Stimulated activated CD8-positive, alpha-beta memory T cell treated with anti-CD3 and anti-CD28 coated beads, Interleukin-7, amount 100 ng/mL, for 24 hours (primary cell): ENCODE data around the gene ENTHD1.

Source experiments
- DNase-seq: peaks from one replicate; pipeline ENCODE4 v3.0.0-alpha.2; 2020; ENCODE audit warnings: low read depth

ENTHD1 gene

DNA sequence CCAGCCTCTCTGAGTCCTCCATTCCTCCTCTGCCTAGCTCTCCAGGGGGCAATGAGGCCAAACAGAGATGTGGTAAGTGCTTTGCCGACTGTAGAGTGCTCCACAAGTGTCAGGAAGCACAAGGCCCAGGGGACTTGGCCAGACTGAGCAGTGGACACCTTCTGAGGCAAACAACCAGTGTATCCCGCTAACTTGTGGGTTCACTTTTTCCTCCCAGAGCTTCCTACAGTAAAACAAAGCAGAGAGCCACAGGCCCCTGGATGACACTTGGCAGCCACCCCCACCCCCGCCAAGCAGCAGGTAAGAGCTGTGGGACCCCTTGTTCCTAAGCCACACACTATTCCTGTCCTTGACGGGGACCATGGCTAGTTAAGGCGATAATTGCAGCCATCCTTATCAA lies 162.1 kb downstream of the ENTHD1 start:
- DNase-seq = no peak

DNA sequence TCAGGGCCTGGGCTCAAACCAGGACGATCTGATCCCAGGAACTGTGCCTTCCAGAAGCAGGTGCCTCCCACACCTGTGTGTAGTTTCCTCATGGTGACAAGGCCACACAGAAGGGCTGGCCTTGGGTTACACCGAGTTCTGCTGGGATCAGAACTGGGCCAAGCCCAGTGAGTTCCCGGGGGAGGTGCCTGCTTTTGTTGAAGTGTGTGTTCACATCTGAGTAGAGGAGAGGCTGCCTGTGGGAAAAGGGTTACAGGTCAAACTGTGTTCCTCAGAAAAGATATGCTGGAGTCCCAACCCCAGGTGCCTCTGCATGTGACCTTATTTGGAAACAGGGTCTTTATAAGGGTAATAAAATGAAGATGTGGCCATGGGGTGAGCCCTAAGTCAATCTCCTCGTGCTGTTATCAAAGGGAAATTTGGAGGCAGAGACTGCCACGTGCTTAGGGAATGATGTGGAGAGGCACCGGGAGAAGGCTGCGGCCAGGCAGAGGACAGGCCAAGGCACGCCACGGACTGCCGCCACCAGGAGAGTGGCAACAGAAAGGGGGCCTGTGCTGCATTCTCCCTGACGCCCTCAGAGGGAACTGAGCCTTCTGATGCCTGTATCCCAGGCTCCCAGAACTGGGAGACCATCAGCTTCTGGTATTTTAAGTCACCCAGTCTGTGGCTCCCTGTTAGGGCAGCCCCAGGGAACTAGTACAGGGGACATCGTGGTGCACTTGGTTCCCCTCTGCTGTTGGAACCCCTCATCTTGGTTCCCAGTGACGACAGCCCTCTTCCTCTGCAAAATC lies 164.2 kb downstream of the ENTHD1 start:
- no peak for DNase-seq

GRCh38 chr22:39728236-39728860 lies 165.2 kb downstream of the ENTHD1 start:
- DNase-seq = no peak

- no peak for DNase-seq
Observed at GRCh38 chr22:39727541-39727940, 166.0 kb downstream of the ENTHD1 start.

GRCh38 chr22:39725351-39726035 lies 168.1 kb downstream of the ENTHD1 start:
- DNase-seq = no peak

DNA sequence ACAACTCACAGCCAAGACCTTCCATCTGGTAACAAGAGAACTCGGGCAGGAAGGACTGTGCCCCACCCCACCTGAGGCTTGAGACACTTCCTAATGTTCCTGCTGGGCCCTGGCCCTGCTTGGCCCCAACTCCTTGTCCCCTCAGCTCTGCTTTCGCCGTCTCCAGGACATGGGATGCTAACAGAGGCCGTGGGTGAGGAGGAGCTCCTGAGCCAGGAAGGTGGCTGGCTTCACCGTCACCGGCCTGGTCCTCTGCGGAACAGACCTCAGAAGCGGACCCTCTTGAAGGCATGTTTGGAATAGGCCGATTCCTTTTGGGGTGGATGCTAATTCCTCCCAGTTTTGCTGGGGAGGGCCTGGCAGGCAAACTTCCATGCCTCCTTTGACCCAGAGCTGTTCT lies 168.7 kb downstream of the ENTHD1 start:
- no peak for DNase-seq

DNA sequence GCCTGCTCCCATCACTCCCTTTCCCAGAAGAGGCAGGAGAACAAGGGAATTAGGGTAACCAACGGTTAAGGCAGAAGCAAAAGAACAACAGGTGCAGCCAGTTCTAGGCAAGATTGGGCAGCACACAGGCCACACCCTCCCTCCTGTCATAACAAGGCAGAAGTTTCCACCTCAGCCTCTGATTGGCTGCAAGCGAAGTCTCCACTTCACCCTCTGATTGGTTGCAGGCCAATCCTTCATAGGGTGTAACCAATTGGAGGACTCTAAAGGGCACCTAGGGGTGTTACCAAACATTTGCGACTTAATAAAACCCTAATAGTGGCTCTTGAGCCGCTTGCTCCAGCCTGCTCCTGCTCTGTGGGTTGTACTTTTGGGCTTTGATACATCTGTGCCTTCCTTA lies 169.2 kb downstream of the ENTHD1 start:
- no peak for DNase-seq

DNA sequence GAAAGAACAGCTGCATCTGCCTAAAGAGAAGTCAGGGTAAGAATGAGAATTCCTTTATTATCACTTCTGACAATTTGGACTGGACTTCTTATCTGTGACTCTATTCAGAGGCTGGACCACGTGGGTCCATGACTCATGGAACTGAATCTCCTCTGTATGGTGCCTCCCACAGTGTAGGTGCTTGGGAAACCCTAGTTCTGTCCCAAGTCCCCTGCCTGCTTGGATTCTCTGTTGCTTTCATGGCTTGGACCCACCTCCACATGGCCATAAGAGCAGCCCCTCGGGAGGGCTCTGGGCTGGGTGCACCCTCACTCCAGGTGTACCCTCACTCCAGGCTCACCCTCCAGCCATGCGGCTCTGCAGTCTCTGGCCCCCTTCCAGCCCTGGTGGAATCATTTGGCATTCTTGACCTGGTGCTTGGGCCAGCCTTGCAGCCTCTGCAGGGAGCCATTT lies 169.6 kb downstream of the ENTHD1 start:
- DNase-seq = no peak

DNA sequence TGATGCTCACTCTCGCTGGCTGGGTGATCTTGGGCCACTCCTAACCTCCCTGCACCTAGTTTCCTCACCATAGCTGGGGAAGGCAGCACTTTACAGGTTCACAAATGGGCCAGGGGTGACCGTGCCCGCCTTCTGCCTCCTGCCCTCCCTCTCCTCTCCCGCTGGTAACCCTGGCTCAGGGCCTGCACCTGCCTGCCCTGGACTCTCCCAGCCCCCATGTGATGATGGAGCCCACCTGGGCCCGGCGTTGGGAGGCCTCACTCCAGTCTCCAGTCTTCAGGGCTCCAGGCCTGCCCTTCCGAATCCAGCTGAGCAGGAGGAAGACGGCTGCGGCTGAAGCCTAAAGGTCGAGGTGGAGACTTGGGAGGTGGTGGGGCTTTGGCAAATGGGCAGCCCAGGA lies 170.1 kb downstream of the ENTHD1 start:
- DNase-seq = no peak

GRCh38 chr22:39722501-39722900 lies 171.1 kb downstream of the ENTHD1 start:
- DNase-seq = no peak

DNA sequence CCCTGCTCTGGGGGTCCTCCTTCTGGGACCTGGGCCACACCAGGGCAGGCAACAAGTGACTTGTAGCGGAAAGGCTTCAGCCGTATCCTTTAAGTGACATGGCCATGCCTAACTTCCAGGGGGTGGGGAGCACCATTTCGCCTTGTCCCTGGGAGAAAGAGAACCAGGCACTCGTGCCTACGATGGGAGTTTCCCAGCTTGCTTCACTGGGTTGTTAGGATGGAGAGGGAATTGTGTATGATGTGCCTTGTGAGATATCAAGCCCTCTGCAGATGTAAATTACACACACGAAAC lies 171.6 kb downstream of the ENTHD1 start:
- no peak for DNase-seq

- DNase-seq = no peak
Observed at GRCh38 chr22:39721206-39722031, 172.1 kb downstream of the ENTHD1 start.

GRCh38 chr22:39719559-39720450 lies 173.8 kb downstream of the ENTHD1 start:
- no peak for DNase-seq

- no peak for DNase-seq
Observed at GRCh38 chr22:39718921-39719475, 174.6 kb downstream of the ENTHD1 start.

GRCh38 chr22:39718206-39718605 lies 175.4 kb downstream of the ENTHD1 start:
- no peak for DNase-seq

DNA sequence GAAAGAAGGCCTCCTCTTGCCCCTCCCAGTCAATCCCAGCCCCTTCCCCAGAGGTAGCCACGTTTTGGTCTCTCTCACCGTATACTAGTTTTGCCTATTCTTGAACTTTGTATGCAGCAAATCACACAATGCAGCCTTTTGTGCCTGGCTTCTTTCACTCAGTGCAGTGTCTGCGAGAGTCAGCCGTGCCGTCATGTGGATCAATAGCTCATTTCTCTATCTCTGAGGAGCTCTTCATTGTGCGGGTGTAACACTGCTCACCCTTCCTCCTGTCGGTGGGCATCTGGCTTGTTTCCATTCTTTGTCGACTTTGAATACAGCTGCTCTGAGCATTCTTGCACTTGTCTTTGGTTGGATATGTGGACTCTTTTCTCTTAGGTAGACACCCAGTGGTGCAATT lies 176.5 kb downstream of the ENTHD1 start:
- no peak for DNase-seq

- DNase-seq = no peak
Observed at GRCh38 chr22:39716534-39716933, 177.0 kb downstream of the ENTHD1 start.

DNA sequence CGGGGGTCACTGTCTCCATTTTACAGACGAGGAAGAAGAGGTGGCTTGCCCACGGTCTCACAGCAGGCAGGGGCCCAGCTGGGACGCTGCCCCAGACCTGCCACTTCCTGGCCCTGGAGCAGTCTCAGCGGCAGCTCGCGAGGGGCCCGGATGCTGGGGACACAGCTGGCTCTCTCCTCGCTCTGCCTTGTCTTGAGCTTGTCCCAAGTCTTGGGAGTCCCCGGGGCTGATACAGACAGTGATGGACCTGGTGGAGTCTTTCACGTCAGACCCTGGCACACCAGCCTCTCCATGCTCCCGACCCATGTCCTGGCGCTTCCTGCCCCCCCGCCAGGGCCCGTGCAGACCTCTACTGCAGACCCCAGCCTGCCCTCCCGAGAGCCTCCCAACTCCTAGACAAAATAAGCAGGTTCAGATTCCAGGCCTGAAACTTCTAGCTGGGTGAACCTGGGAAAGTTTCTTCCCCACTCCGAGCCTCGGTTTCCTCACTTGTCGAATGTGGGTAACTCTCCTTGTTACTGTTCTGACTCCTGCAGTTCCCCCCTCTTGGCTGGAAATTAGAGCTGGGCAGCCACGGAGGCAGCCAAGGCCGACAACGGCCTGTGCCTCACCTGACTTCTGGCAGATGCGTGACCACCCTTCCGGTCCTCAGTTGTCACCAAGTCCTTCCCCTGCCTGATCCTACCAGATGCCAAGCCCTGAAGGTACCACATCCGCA lies 177.6 kb downstream of the ENTHD1 start:
- no peak for DNase-seq

- no peak for DNase-seq
Observed at GRCh38 chr22:39714321-39714720, 179.2 kb downstream of the ENTHD1 start.

DNA sequence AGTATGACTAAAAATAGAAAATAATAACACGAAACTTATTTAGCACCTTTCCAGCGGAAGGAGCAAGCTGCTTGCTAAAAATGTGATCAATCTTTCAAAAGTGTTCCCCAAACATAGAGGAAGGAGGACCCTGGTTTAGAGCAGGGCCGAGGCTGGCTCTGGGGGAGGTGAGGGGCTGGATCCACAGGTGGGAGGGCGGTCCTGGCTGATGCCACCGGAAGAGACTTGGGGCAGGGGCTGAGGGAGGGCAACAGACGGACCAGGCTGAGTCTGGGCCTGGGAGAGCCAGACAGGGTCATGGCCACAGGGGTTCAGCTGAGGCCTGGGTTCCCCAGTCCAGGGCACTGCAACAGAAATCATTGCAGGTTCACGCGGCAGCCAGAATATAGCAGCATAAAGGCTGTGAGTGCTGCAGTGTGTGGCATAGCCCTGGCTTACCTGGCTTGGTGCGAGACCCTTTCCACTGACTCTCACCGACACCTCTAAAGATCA lies 179.7 kb downstream of the ENTHD1 start:
- DNase-seq = no peak
